22Rv1 (cell line): ENCODE data around the gene LBHD1.
"Not testable (repeated sequence)": the region's sequence is repeated elsewhere in the genome, so short reads cannot be mapped to it uniquely, and the experiment has no call there.

Experiments used
- H3K27ac ChIP-seq: fragments of 450-650 bp; 2 replicates; pipeline ENCODE4 v1.5.1; 2017
- ZFX ChIP-seq: fragments of 450-650 bp; IDR thresholded peaks from 2 replicates; pipeline ENCODE4 v1.6.1; 2017; ENCODE audit warnings: antibody characterized with exemption, borderline replicate concordance
- TF ChIP-seq, protein P1 (sequence below): fragments of 450-650 bp; IDR thresholded peaks from 2 replicates; pipeline ENCODE4 v1.5.1; 2017; ENCODE audit warnings: mild to moderate bottlenecking

LBHD1 gene

DNA sequence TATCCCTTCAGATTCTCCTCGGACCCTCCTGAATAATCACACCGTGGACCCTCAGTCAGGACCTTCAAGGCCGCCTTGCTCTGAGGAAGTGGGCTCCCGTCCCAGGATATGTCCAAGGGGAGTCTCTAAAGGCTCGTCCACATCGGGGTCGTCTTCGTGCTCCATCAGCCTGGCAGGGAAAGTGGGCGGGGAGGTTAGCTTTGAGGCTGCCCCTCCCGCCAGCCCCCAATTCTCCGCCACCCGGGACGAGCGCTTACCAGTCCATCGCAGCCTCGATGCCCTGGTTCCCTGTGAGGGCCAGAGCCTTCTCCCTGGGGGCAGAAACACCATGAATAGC is 6.3 kb upstream of the LBHD1 start:
- peak overlapping the region; percentile 77 for H3K27ac ChIP-seq
- TF ChIP-seq, protein P1, sequence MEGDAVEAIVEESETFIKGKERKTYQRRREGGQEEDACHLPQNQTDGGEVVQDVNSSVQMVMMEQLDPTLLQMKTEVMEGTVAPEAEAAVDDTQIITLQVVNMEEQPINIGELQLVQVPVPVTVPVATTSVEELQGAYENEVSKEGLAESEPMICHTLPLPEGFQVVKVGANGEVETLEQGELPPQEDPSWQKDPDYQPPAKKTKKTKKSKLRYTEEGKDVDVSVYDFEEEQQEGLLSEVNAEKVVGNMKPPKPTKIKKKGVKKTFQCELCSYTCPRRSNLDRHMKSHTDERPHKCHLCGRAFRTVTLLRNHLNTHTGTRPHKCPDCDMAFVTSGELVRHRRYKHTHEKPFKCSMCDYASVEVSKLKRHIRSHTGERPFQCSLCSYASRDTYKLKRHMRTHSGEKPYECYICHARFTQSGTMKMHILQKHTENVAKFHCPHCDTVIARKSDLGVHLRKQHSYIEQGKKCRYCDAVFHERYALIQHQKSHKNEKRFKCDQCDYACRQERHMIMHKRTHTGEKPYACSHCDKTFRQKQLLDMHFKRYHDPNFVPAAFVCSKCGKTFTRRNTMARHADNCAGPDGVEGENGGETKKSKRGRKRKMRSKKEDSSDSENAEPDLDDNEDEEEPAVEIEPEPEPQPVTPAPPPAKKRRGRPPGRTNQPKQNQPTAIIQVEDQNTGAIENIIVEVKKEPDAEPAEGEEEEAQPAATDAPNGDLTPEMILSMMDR = no peak
- no peak for TF ChIP-seq ZFX

DNA sequence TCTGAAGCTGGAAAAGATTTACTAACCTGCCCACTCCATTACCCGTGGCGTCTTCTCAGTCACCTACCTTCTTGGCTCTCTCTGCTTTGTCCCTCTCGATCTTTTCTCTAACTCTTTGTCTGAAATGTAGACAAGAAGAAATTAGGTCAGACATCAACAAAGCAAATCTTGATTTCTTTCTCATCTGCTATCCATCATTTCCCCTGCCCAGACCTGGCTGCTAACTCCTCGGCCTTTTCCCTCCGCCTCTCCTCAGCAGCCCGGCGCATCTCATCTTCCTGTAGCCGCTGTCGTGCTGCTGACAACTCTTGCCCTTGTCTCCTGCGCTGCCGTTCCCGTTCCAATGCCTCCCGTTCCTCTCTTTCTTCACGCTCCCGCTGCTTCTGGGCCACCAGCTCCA is 5.6 kb upstream of the LBHD1 start:
- peak overlapping the region; percentile 77 for H3K27ac ChIP-seq
- TF ChIP-seq, protein P1 = no peak
- no peak for TF ChIP-seq ZFX

DNA sequence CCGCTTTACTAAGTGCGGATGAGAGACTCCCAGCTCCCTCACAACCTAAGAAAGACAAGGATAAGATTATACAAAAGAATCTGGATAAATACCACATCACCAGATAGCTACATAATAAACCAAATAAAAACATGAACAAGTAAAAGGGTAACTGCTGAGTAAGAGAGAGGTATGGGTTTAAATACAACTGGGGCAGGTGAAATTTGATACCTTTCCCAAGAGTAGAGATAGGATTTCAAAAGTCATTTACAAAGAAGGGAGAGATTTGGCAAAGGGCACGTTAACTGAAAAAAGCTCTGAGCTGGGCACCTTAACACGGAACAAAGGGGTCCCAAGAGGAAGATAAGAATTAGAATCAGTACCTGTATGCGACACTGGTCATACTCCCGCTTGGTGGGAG is 5.1 kb upstream of the LBHD1 start:
- no peak for TF ChIP-seq ZFX
- TF ChIP-seq, protein P1 = no peak
- H3K27ac ChIP-seq = peak overlapping the region; percentile 77

- TF ChIP-seq, protein P1 = no peak
- no peak for TF ChIP-seq ZFX
Measured at GRCh38 chr11:62676698-62677097, 4.6 kb upstream of the LBHD1 start.

DNA sequence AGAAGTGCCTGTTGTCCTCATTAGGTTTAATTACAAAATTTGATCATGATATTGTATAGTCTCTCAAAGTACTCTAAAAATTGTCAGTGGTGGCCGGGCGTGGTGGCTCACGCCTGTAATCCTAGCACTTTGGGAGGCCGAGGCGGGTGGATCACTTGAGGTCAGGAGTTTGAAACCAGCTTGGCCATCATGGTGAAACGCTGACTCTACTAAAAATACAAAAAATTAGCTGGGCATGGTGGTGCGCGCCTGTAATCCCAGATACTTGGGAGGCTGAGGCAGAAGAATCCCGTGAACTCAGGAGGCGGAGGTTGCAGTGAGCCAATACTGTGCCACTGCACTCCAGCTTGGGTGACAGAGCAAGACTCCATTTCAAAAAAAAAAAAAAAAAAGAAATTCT is 3.3 kb upstream of the LBHD1 start:
- H3K27ac ChIP-seq = not testable (repeated sequence)

More at GRCh38 chr11:62676698-62677097, 4.6 kb upstream of the LBHD1 start:
- H3K27ac ChIP-seq = peak overlapping the region; percentile 77

DNA sequence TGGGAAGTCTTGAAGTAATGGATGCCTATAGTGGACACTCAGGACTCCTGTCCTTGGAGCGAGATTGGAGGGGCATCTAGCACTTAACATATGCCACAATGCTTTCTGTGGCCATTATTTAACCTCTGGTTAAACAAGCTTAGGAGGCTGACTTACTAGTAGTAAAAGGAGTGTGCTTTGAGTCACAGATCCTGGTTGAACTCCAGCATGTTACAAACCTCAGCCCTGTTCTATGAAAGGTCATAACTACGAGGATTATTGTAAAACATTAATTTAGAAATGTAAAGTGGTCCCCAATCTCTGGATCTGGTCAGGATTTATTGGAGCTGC is 1.1 kb upstream of the LBHD1 start:
- peak overlapping the region; percentile 95 for H3K27ac ChIP-seq
- TF ChIP-seq, protein P1 = no peak
- no peak for TF ChIP-seq ZFX

DNA sequence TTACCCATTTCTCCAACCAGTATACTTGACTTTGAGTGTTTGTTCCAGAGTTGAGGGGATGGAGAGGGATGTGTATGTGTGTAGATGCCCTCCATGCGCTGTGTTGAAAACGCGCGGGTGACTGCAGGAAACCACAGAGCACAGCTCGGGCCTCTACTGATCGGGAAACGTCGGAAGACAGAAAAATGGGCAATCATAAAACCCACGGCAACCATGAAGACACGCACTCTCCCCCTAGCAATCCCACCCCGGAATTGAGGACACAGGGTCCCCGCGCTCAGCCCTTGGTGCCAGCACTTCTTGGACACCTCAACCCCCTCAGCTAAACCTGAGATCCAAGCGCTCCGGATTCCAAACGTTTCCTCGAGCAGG is 845 bp downstream of the LBHD1 start:
- TF ChIP-seq, protein P1 = no peak
- TF ChIP-seq ZFX = no peak
- peak overlapping the region; percentile 95 for H3K27ac ChIP-seq

- H3K27ac ChIP-seq = peak overlapping the region; percentile 95
- TF ChIP-seq ZFX = no peak
- TF ChIP-seq, protein P1 = no peak
Measured at GRCh38 chr11:62669420-62670161, 2.5 kb downstream of the LBHD1 start.
